ENCODE results near the gene ACVR1B.
A peak's percentile ranks its signal among the peaks of the same experiment; 100 is the strongest.

Gene ACVR1B

GRCh38 chr12:52023976-52024688 is 72.6 kb downstream of the ACVR1B start:
- no peak for DNase-seq

- DNase-seq = peak; percentile 76
These were observed 73.3 kb downstream of the ACVR1B start for GRCh38 chr12:52024845-52025230.

- DNase-seq = no peak
These were observed 74.8 kb downstream of the ACVR1B start for GRCh38 chr12:52026263-52026662.

- DNase-seq = no peak
These were observed 75.8 kb downstream of the ACVR1B start for GRCh38 chr12:52027085-52027843.

GRCh38 chr12:52029685-52030084 is 78.2 kb downstream of the ACVR1B start:
- no peak for DNase-seq

- no peak for DNase-seq
These were observed 80.9 kb downstream of the ACVR1B start for GRCh38 chr12:52032446-52032803.

- peak; percentile 95 for DNase-seq
These were observed 81.4 kb downstream of the ACVR1B start for GRCh38 chr12:52032804-52033445.

- no peak for DNase-seq
These were observed 82.1 kb downstream of the ACVR1B start for GRCh38 chr12:52033446-52034140.

GRCh38 chr12:52035190-52035589 is 83.7 kb downstream of the ACVR1B start:
- no peak for DNase-seq

GRCh38 chr12:52035926-52036325 is 84.4 kb downstream of the ACVR1B start:
- DNase-seq = no peak

GRCh38 chr12:52036587-52037171 is 85.2 kb downstream of the ACVR1B start:
- DNase-seq = peak; percentile 84

GRCh38 chr12:52037248-52037861 is 85.9 kb downstream of the ACVR1B start:
- peak; percentile 30 for DNase-seq

- no peak for DNase-seq
These were observed 86.9 kb downstream of the ACVR1B start for GRCh38 chr12:52038447-52038846.

- DNase-seq = no peak
These were observed 89.5 kb downstream of the ACVR1B start for GRCh38 chr12:52041035-52041434.

GRCh38 chr12:52041695-52042123 is 90.2 kb downstream of the ACVR1B start:
- DNase-seq = no peak

- DNase-seq = no peak
These were observed 91.3 kb downstream of the ACVR1B start for GRCh38 chr12:52042706-52043385.

GRCh38 chr12:52043386-52044212 is 92.1 kb downstream of the ACVR1B start:
- no peak for DNase-seq

GRCh38 chr12:52044292-52044983 is 92.9 kb downstream of the ACVR1B start:
- DNase-seq = no peak

- no peak for DNase-seq
These were observed 94.3 kb downstream of the ACVR1B start for GRCh38 chr12:52045794-52046199.
